GM18868 (cell line): Measurements from ENCODE around the gene LRP1.

Source experiments
- ATAC-seq: cut with Tn5 transposase; IDR thresholded peaks from one replicate; pipeline ENCODE4 v1.9.1; 2021; ENCODE audit warnings: mild to moderate bottlenecking, moderate library complexity; ENCODE audit not compliant: unreplicated experiment

Gene LRP1

DNA sequence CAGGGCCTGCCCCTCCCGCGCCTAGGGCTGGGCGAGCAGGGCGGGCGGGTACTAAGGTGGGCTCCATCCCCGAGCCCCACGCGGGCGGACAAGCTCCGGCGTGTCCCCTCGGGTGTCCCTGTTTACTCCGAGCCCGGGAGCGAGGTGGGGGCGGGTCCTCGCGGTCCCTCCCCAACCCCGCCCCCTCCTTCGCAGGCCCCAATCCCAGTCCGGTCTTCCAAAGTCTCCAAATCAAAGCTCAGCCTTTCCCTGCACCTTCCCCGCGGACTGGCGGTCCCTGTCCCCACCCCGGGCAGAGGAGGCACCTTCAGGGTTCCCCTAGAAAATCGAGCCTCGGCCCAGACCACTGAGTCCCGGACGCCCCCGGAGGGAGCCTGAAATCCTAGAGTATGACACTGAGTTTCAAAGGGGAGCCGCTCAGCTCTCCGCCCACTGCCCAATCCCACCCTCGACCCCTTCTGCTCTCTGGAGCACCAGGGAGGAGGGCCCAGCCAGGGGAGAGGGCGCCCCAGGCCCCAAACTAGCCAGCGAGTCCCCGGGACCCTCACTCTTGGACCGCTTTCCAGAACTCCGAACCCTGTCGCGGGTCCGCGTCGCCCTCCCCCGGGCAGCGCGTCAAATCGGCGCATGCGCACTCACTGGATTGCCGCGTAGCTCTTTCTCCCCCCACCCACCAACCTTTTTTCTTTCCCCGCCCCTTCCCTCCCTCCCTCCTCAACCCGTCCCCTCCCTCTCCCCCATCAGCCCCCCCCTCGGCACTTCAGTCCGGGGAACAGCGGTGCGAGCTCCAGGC is at the start of gene LRP1:
LRP1 (plus strand) TSS at position 758 of the 793 bp plus-strand sequence. CDS start 482 bp downstream, outside the sequence.
- ATAC-seq, result no peak

GRCh38 chr12:57078519-57079404 is 49.5 kb upstream of the LRP1 start, which contains the start of gene NEMP1:
Gene NEMP1 (minus strand): TSS chr12:57078791. CDS start chr12:57078745, 46 bp downstream.
- peak; percentile 97 for ATAC-seq

DNA sequence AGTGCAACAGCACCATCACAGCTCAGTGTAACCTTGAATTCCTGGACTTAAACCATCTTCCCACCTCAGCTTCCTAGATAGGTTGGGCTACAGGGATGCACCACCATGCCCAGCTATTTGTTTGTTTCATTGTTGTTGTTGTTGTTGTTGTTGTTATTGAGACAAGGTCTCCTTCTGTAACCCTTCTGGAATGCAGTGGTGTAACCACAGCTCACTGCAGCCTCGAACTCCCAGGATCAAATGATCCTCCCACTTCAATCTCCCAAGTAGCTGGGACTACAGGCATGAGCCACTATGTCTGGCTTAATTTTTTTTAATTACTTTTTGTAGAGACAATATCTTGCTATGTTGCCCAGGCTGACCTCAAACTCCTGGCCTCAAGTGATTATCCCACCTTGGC is 48.5 kb upstream of the LRP1 start:
- ATAC-seq, result no peak

GRCh38 chr12:57080855-57081254 is 47.4 kb upstream of the LRP1 start:
- ATAC-seq, result no peak

DNA sequence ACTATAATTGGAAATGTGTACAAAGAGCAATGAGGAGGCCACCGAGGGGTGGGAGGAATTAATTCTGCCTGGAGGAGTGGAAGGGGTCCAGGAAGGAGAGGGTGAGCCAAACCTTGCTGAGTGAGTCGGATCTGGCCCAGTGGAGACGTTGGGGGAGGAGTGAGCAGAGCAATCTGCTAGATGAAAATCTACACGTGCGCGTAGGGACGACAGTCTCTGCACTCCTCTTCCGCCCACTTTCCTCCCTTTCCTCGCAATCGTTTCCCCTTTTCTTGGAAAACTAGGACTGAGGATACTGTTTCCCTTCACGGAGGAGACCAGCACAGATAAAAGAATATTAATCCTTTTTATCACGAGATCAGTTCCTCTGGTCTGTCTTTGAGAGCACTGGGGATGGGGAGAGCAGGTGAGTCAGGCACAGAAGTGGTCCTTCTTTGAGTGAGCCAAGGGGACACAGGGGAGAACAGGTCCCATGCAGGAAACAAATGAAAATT is 42.2 kb upstream of the LRP1 start:
- ATAC-seq, result no peak

DNA sequence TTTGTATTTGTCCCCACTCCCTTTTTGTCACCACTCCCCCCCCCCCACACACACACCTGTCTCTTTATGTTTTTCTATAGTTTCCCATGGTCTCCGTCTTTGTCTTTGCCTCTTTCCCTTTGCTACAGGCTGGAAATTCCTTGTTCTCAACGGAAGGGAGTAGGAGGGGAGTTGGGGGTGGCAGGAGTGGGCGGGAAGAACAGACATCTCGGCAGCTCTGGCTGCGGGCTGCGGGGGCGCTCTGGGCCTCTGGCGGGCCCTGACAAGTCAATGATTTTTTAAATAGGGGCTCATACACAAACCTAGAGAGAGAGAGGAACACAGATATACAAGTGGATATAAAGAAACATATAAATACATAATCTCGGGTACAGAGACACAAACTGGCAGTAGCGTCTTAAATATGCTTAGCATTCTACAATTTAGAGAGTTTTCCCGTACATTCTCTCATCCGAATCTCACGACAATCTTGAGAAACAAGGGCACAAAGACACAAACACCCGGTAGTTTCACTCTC is 41.7 kb upstream of the LRP1 start:
- ATAC-seq, result no peak

GRCh38 chr12:57087010-57087690 is 41.1 kb upstream of the LRP1 start:
- ATAC-seq, result peak; percentile 28

DNA sequence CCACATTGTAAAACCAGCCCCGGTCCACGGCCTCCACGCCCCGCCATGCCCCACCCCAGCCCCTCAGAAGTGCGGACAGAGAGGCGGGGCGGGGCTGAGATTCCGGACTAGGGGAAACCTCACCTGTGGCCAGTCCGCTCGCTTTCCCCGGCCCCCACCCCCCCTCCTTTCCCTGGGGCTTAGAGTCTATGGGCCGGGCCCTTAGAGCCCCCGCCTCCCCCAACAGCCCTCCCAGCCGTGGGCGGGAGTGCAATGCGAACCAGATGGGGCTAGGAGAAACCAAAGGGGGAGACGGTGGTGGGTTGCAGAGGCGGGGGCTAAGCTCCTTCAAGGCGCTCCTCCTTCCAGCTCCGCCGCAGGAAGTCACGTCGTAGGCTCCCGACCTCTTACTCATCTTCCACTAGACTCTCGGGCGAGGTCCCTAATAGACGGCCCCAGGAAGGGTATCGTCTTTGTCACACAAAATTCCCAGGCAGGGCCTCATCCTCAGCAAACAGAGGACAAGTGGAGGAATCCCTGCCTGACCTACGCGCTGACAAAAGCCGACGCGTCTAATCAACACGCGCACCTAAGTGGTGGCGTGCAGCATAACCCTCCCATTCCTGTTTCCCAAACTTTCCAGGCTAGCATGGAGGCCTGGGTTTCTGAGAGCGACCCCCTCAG is 40.5 kb upstream of the LRP1 start:
- peak; percentile 35 for ATAC-seq

DNA sequence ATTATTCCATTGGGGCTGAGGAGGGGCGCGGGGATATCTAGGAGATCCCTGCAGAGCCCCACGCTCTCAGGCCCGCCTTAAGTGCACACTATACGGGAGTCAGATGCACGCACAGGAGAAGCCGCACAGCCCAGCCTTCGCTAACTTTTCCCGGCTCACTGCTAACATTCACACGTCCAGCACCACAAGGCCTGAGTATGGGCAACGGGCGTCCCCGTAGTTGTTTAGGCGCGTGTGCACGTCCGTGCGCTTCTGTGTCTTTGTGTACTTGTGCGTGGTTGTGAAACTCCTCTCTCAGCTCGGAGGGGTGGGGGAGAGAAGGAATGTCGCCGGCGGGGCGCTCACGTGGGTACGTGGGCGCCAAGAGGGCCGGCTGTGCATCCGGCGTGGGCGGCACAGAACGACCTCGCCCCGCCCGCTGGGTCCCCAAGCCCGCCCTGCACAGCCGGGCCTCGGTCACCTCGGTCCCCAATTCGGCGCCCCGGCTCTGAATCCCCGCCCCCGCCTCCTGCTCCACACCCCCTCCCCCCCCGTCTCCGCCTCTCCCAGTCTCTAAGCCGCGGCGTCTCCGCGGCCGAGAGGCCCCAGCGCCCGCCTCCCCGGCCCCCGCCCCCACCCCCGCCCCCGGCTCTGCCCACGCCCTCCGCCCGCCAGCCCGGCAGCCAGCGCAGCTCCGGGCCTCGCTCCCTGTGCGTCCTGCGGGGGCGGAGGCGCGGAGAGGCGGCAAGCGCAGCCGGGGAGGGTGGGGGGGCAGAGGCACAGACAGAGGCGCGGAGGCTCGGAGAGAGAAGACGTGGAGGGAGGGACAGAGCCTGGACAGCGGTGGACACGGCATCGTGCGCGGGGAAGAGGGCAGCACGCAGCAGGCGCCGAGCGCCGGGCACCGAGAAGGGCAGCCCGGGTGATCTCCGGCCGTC is 39.7 kb upstream of the LRP1 start, which contains the start of gene NAB2:
NAB2 (plus strand) TSS at position 761 of the 917 bp plus-strand sequence. CDS start 158 bp downstream, outside the sequence.
- ATAC-seq, result peak; percentile 52

GRCh38 chr12:57089271-57090245 is 38.7 kb upstream of the LRP1 start:
- ATAC-seq, result no peak

DNA sequence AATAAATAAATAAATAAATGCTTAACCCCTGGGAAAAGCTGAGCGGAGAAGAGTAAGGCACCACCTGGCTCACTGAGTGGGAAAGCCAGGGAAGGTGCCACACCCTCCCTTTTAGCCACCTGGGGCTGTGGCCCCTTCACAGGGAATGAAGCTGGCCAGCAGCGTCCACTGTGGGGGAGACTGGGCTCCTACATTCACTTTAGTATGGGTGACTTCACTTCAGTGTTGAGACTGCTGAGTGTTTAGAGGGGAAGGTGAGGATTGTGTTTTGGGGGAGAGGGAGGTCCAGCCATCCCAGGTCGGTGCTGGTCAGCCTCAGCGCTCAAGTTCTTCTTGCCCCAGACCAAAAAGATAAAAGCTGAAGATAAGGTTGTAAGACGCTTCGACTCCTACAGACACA is 37.8 kb upstream of the LRP1 start:
- ATAC-seq, result no peak

DNA sequence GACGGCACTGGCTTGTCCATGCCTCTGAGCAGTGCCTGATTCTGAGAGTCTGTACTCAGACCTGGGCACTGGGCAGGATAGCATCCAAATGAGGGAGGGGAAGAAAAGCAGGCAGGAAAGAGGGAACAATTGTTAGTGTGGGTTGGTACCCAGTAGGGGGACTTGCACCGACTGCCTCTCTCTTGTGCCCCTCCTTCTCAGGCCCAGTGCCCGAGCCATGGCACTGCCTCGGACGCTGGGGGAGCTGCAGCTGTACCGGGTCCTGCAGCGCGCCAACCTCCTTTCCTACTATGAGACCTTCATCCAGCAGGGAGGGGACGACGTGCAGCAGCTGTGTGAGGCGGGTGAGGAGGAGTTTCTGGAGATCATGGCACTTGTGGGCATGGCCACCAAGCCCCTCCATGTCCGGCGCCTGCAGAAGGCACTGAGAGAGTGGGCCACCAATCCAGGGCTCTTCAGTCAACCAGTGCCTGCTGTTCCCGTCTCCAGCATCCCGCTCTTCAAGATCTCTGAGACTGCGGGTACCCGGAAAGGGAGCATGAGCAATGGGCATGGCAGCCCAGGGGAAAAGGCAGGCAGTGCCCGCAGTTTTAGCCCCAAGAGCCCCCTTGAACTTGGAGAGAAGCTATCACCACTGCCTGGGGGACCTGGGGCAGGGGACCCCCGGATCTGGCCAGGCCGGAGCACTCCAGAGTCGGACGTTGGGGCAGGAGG is 37.2 kb upstream of the LRP1 start:
- ATAC-seq, result no peak

DNA sequence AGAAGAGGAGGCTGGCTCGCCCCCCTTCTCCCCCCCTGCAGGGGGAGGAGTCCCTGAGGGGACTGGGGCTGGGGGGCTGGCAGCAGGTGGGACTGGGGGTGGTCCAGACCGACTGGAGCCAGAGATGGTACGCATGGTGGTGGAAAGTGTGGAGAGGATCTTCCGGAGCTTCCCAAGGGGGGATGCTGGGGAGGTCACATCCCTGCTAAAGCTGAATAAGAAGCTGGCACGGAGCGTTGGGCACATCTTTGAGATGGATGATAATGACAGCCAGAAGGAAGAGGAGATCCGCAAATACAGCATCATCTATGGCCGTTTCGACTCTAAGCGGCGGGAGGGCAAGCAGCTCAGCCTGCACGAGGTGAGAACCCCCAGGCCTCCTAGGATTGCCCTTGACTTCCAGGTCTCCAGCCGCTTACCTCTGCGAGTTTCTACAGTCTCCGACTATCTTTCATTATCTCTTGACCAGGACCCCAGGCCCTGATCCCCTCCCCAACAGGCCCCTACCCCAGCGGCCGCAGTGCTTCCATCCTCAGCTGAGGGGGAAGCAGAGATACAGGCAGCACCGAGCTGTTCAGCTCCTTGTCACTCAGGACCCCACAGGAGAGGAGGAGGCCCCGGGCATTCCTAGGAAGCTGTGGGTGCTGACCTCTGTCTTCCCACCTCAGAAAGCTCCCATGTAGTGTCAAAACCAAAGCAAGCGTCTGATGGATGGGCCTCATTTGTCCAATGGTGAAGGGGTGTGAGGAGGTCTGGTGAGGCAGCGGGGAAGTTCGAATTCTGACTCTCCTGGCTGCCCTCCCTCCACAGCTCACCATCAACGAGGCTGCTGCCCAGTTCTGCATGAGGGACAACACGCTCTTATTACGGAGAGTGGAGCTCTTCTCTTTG is 36.4 kb upstream of the LRP1 start:
- ATAC-seq, result no peak

DNA sequence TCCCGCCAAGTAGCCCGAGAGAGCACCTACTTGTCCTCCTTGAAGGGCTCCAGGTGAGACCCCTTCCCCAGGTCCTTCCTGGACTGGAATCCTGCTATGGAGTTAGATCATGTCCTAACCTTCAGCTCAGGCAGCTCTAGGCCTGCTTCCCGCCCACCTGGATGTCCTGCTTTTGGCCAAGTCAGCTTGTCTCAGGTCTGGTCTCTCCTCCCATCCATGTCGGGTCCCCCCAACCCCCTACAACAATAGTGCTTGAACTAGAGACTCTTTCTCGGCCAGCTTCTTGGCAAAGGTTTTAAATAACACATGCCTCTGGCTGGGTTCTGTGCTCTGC is 35.8 kb upstream of the LRP1 start:
- no peak for ATAC-seq

DNA sequence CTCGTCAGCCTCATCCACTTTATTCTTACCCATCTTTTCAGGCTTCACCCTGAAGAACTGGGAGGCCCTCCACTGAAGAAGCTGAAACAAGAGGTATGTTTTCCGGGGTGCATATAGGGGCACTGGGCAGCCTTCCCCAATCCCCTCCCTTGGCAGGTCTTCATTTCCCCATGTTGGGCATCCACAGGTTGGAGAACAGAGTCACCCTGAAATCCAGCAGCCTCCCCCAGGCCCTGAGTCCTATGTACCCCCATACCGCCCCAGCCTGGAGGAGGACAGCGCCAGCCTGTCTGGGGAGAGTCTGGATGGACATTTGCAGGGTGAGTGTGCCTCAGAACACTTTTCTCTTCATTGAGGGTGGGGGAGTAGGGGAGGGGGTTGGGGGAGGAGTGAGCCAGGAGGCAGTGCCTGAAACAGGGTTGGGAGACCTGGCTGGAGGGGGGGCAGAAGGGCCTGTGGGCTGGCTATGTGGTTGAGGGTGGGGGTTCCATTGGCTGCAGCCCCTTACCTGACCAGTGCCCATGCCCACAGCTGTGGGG is 35.3 kb upstream of the LRP1 start:
- ATAC-seq, result no peak
